HG02623 (cell line): ENCODE data around the gene PNPLA5.
"Not testable (repeated sequence)": the region's sequence is repeated elsewhere in the genome, so short reads cannot be mapped to it uniquely, and the experiment has no call there.

Source experiments
- ATAC-seq: cut with Tn5 transposase; IDR thresholded peaks from one replicate; pipeline ENCODE4 v1.9.1; 2021; ENCODE audit warnings: moderate library complexity; ENCODE audit not compliant: unreplicated experiment

Gene PNPLA5

GRCh38 chr22:43891360-43892182 is at the start of gene PNPLA5:
Gene PNPLA5 (minus strand): TSS chr22:43892013. CDS start chr22:43891880, 133 bp downstream.
- no peak for ATAC-seq

GRCh38 chr22:43941449-43941848 is 49.6 kb upstream of the PNPLA5 start:
- no peak for ATAC-seq

- ATAC-seq = no peak
Observed at GRCh38 chr22:43931771-43932170, 40.0 kb upstream of the PNPLA5 start.

GRCh38 chr22:43928908-43929307 is 37.1 kb upstream of the PNPLA5 start:
- no peak for ATAC-seq

DNA sequence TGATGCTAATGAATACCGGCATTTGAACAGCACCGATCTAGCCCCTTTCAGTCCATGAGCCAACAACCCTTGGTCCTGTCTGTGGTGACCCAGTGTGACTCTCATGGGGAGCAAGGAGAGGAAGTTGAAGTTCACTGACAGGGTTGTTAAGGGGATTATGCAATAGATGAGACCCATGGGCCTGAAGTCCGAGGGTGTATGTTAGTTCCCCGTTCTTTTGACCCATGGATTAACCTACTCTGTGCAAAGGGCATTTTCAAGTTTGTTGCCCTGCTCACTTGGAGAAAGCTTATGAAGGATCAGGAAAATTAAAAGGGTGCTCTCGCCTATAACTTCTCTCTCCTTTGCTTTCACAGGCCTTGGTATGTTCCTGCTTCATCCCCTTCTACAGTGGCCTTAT is 36.7 kb upstream of the PNPLA5 start:
- ATAC-seq = no peak

GRCh38 chr22:43926349-43926710 is 34.5 kb upstream of the PNPLA5 start:
- ATAC-seq = no peak

- no peak for ATAC-seq
Observed at GRCh38 chr22:43925433-43926348, 33.9 kb upstream of the PNPLA5 start.

DNA sequence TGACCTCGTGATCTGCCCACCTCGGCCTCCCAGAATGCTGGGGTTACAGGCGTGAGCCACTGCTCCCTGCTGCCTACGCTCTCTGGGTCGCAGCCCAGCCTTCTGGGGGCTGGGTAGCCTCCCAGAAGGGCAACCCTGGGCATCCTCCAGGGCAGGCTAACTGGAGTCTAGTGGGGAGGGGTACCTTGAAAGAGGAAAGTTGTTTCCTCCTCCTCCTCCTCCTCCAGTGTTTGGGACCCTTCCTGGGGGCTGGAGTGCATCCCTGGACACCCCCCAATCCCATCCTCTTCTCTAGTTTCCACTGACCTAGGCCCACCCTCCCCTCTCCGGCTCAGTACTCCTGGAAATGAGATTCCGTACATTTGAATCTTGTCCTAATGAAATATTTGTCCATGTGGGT is 33.1 kb upstream of the PNPLA5 start:
- no peak for ATAC-seq

GRCh38 chr22:43923631-43924464 is 32.0 kb upstream of the PNPLA5 start, which contains the start of gene PNPLA3:
Gene PNPLA3 (plus strand): TSS chr22:43923805. CDS start chr22:43923912, 107 bp downstream.
- no peak for ATAC-seq

DNA sequence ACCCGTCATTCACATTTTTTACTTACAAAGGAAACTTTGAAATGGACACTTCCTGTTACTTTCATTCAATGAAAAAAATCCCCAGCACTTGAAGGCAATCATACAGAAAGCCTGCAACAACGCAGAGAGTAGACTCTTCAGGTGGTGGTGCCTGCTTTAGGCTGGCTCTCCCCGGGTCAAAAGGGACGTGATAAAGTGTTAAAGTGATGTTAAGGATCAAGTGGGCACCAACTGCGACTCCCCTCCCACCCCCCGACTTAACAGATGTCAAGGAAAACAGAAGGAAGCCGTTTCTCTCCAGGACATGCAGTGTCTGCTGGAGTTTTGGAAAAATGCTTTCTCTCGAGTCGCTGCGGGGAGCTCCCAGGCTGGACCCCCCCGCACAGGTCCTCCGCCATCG is 31.4 kb upstream of the PNPLA5 start:
- ATAC-seq = no peak

GRCh38 chr22:43922123-43922522 is 30.3 kb upstream of the PNPLA5 start:
- no peak for ATAC-seq

- no peak for ATAC-seq
Observed at GRCh38 chr22:43921370-43921769, 29.6 kb upstream of the PNPLA5 start.

GRCh38 chr22:43919106-43919973 is 27.5 kb upstream of the PNPLA5 start:
- no peak for ATAC-seq

- no peak for ATAC-seq
Observed at GRCh38 chr22:43917521-43917920, 25.7 kb upstream of the PNPLA5 start.

DNA sequence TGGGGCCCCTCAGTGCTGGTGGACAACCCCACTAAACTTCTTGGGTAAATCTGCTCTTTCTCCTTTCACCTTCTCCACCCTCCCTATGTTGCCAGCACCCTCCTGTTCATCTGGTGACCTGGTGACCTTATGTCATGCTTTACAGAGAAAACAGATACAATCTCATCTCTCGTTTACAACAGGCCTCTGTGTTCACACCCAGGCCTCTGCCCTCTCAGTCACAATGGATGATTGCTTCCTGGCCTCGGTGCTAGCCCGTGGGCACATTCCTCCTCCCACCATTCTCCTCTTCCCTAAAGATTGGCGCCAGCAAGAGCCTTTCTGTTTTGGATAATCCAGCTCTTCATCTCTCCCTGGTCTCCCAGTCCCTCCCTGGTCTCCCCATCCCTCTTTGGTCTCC is 19.5 kb upstream of the PNPLA5 start:
- ATAC-seq = no peak

DNA sequence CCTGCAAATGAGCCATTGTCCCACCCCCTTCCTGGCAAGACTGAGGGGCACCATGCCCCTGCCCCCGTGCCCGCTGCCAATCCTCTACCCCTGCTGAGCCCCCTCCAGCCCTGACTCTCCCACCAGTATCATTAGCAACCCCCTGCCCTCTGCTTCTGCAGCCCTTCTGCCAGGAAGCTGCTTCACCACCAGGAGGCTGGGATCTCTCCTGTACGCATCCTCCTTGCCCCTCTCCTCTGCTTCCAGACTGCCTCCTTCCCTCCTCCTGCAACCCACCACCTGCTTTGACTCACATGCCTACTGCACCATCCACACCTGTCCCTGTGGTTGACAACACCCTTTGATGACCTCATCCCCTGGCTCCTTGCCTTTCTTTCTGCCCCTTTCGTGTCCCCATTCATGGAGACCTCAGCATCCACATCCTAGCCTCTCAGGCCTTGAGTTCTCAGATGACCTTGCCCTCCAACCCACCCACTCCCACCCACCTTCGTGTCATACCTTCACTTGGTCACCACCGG is 18.4 kb upstream of the PNPLA5 start:
- ATAC-seq = no peak

- ATAC-seq = no peak
Observed at GRCh38 chr22:43909708-43910107, 17.9 kb upstream of the PNPLA5 start.

DNA sequence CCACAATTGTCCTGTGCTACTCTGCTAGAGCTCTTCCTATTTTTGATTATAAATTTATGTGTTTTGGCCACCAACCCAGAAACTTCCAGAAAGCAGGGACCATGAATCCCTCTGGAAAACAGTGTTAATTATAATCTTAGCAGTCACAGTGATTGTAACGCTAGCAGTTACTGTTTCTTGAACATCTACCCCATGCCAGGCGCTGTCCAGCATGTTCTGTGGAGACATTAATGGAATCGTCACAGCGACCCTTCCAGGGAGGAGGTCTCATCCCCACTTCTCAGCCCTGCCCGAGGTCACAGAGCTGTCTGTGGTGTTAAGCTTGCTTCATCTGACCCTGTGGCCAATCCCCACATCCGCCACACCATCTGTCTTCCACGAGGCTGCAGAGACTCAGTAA is 13.9 kb upstream of the PNPLA5 start:
- ATAC-seq = no peak

GRCh38 chr22:43904412-43904811 is 12.6 kb upstream of the PNPLA5 start:
- not testable (repeated sequence) for ATAC-seq

GRCh38 chr22:43903033-43903432 is 11.2 kb upstream of the PNPLA5 start:
- not testable (repeated sequence) for ATAC-seq
